Ishikawa (cell line): ENCODE data around the gene KLK8.

Experiments
- CEBPB ChIP-seq: IDR thresholded peaks from 2 replicates; pipeline ENCODE4 v1.6.1; 2012
- CREB1 ChIP-seq: IDR thresholded peaks from 2 replicates; pipeline ENCODE4 v1.6.1; 2012; ENCODE audit warnings: low read depth
- EGR1 ChIP-seq: IDR thresholded peaks from 2 replicates; pipeline ENCODE4 v1.6.1; 2012
- EP300 ChIP-seq: IDR thresholded peaks from 2 replicates; pipeline ENCODE4 v1.6.1; 2012; ENCODE audit warnings: borderline replicate concordance
- FOXM1 ChIP-seq: IDR thresholded peaks from 2 replicates; pipeline ENCODE4 v1.6.1; 2012; ENCODE audit warnings: low read depth, borderline replicate concordance
- MAX ChIP-seq: IDR thresholded peaks from 2 replicates; pipeline ENCODE4 v1.6.1; 2012
- RAD21 ChIP-seq: IDR thresholded peaks from 2 replicates; pipeline ENCODE4 v1.6.1; 2012; ENCODE audit warnings: low read depth
- REST ChIP-seq: IDR thresholded peaks from 2 replicates; pipeline ENCODE4 v1.6.1; 2012; ENCODE audit warnings: low read depth, mild to moderate bottlenecking
- TAF1 ChIP-seq: IDR thresholded peaks from 2 replicates; pipeline ENCODE4 v1.6.1; 2012; ENCODE audit warnings: low read depth, mild to moderate bottlenecking
- TCF12 ChIP-seq: IDR thresholded peaks from 2 replicates; pipeline ENCODE4 v1.6.1; 2012; ENCODE audit warnings: low read depth
- TEAD4 ChIP-seq: IDR thresholded peaks from 2 replicates; pipeline ENCODE4 v1.6.1; 2012
- USF1 ChIP-seq: IDR thresholded peaks from 2 replicates; pipeline ENCODE4 v1.6.1; 2012
- ZBTB7A ChIP-seq: IDR thresholded peaks from 2 replicates; pipeline ENCODE4 v1.6.1; 2012; ENCODE audit warnings: low read depth

Gene KLK8

GRCh38 chr19:50980208-50980607 lies 21.2 kb downstream of the KLK8 start:
- TF ChIP-seq USF1 (no peak), CEBPB (no peak), FOXM1 (no peak), RAD21 (no peak), ZBTB7A (no peak), CREB1 (no peak), TAF1 (no peak), REST (no peak), EGR1 (no peak), TEAD4 (no peak), EP300 (no peak)

GRCh38 chr19:50979758-50980157 lies 21.6 kb downstream of the KLK8 start:
- TF ChIP-seq USF1 (no peak), TEAD4 (no peak), EP300 (no peak), TCF12 (no peak), MAX (no peak), REST (no peak)

- TF ChIP-seq REST: no peak
- TF ChIP-seq EP300: no peak
- TF ChIP-seq TCF12: no peak
Measured at GRCh38 chr19:50978772-50979390, 22.5 kb downstream of the KLK8 start.

- no peak for TF ChIP-seq TCF12
Measured at GRCh38 chr19:50977626-50978025, 23.8 kb downstream of the KLK8 start.

GRCh38 chr19:50975766-50976165 lies 25.6 kb downstream of the KLK8 start:
- TF ChIP-seq USF1: no peak
- no peak for TF ChIP-seq TAF1
- no peak for TF ChIP-seq TCF12
- TF ChIP-seq EGR1: no peak
- TF ChIP-seq ZBTB7A: no peak
- TF ChIP-seq CEBPB: no peak
- TF ChIP-seq REST: no peak
